ENCODE data around the gene PROX1. TPM values are rescaled to one million over a fixed set of nuclear protein-coding genes. Genes with fewer than 3 reads are reported as not detected.

Gene PROX1
- polyA plus RNA-seq, 1 experiment = 0.07 TPM

- H3K27ac ChIP-seq (ENCODE audit: low read depth, low read length) = no peak overlapping the region
- H3K9me3 ChIP-seq (ENCODE audit: control insufficient read depth, insufficient read depth, low read length) = no peaks in the 10 kb centered on the region
- H3K4me3 ChIP-seq (ENCODE audit: low read depth, low read length) = no peak overlapping the region
- ChIA-PET POLR2A (no interaction called here), CTCF (no interaction called here)
- no peak for DNase-seq (ENCODE audit: low read depth, low spot score)
- no peaks in the 10 kb centered on the region for H3K27me3 ChIP-seq (ENCODE audit: control insufficient read depth, insufficient read depth, low read length)
- TF ChIP-seq CTCF (IDR thresholded peaks at IDR 0.05; ENCODE audit: low read depth, low read length) = no peak
Measured at GRCh38 chr1:214005708-214006107, 17.9 kb downstream of the PROX1 start.

GRCh38 chr1:214006845-214007244, 19.1 kb downstream of the PROX1 start:
- TF ChIP-seq CTCF (IDR thresholded peaks at IDR 0.05; ENCODE audit: low read depth, low read length) = no peak
- ChIA-PET CTCF (no interaction called here), POLR2A (no interaction called here)
- H3K9me3 ChIP-seq (ENCODE audit: control insufficient read depth, insufficient read depth, low read length) = no peaks in the 10 kb centered on the region
- H3K27ac ChIP-seq (ENCODE audit: low read depth, low read length) = no peak overlapping the region
- DNase-seq (ENCODE audit: low read depth, low spot score) = no peak
- H3K27me3 ChIP-seq (ENCODE audit: control insufficient read depth, insufficient read depth, low read length) = no peaks in the 10 kb centered on the region
- H3K4me3 ChIP-seq (ENCODE audit: low read depth, low read length) = no peak overlapping the region

- no peaks in the 10 kb centered on the region for H3K27me3 ChIP-seq (ENCODE audit: control insufficient read depth, insufficient read depth, low read length)
- H3K27ac ChIP-seq (ENCODE audit: low read depth, low read length) = no peak overlapping the region
- POLR2A ChIA-PET = no interaction called here
- TF ChIP-seq CTCF (IDR thresholded peaks at IDR 0.05; ENCODE audit: low read depth, low read length) = no peak
- no peaks in the 10 kb centered on the region for H3K9me3 ChIP-seq (ENCODE audit: control insufficient read depth, insufficient read depth, low read length)
- H3K4me3 ChIP-seq (ENCODE audit: low read depth, low read length) = no peak overlapping the region
- CTCF ChIA-PET = no interaction called here
- no peak for DNase-seq (ENCODE audit: low read depth, low spot score)
Measured at GRCh38 chr1:214008347-214008746, 20.6 kb downstream of the PROX1 start.

- POLR2A ChIA-PET = no interaction called here
- DNase-seq (ENCODE audit: low read depth, low spot score) = no peak
- no peak overlapping the region for H3K27ac ChIP-seq (ENCODE audit: low read depth, low read length)
- TF ChIP-seq CTCF (IDR thresholded peaks at IDR 0.05; ENCODE audit: low read depth, low read length) = no peak
- no peaks in the 10 kb centered on the region for H3K9me3 ChIP-seq (ENCODE audit: control insufficient read depth, insufficient read depth, low read length)
- CTCF ChIA-PET = no interaction called here
- H3K27me3 ChIP-seq (ENCODE audit: control insufficient read depth, insufficient read depth, low read length) = no peaks in the 10 kb centered on the region
- no peak overlapping the region for H3K4me3 ChIP-seq (ENCODE audit: low read depth, low read length)
Measured at GRCh38 chr1:214008791-214009422, 21.1 kb downstream of the PROX1 start.

- Histone ChIP-seq H3K27me3 (ENCODE audit: control insufficient read depth, insufficient read depth, low read length) (no peaks in the 10 kb centered on the region), H3K4me3 (ENCODE audit: low read depth, low read length) (no peak overlapping the region), H3K27ac (ENCODE audit: low read depth, low read length) (no peak overlapping the region), H3K9me3 (ENCODE audit: control insufficient read depth, insufficient read depth, low read length) (no peaks in the 10 kb centered on the region)
- no peak for DNase-seq (ENCODE audit: low read depth, low spot score)
- POLR2A ChIA-PET = no interaction called here
- no peak for TF ChIP-seq CTCF (IDR thresholded peaks at IDR 0.05; ENCODE audit: low read depth, low read length)
- CTCF ChIA-PET = no interaction called here
Measured at GRCh38 chr1:214009423-214010196, 21.8 kb downstream of the PROX1 start.

Data from AG04450 (cell line).